IMR-90 (cell line): ENCODE measurements around the gene RHOG. TPM values are rescaled to one million over a fixed set of nuclear protein-coding genes. Genes with fewer than 3 reads are reported as not detected.

ENCODE experiments used
- ATAC-seq: fragments of 200-7000 bp; cut with Tn5 transposase; 2 replicates; pipeline ENCODE4 v1.9.1; 2020; ENCODE audit warnings: low read depth, mild to moderate bottlenecking, moderate library complexity
- BruUV-seq: library from RNA; stranded (reverse); fragments of 400-500 nt; replicated peaks from 2 replicates; lab custom pipeline; 2021; lab: Mats Ljungman, UMichigan
- CTCF ChIA-PET: fragments of 300-600 bp; formaldehyde crosslinking; extraction: SDS; loops from one replicate; lab custom pipeline; 2021; ENCODE audit warnings: antibody characterized with exemption; lab: Yijun Ruan, JAX
- POLR2A ChIA-PET: fragments of 300-600 bp; sonication (Branson Sonifier 250); formaldehyde crosslinking; loops from one replicate; lab custom pipeline; 2022; ENCODE audit warnings: antibody characterized with exemption; ENCODE audit not compliant: unreplicated experiment; lab: Charles Lee
- DNase-seq: peaks from one replicate; pipeline ENCODE4 v3.0.0; 2013
- H2AFZ ChIP-seq: replicated peaks from 2 replicates; pipeline ENCODE3; 2013; ENCODE audit warnings: low read length, mild to moderate bottlenecking; ENCODE audit not compliant: poor library complexity
- H2AK5ac ChIP-seq: 2 replicates; pipeline ENCODE4 v1.6.1; 2013; ENCODE audit warnings: low read depth, low read length, inconsistent platforms
- H2AK9ac ChIP-seq: replicated peaks from 2 replicates; pipeline ENCODE3; 2013; ENCODE audit warnings: mild to moderate bottlenecking, low read depth, low read length, moderate library complexity; ENCODE audit not compliant: poor library complexity
- H2BK120ac ChIP-seq: 2 replicates; pipeline ENCODE4 v1.6.1; 2013; ENCODE audit warnings: low read depth, low read length, inconsistent platforms
- H2BK15ac ChIP-seq: 3 replicates; pipeline ENCODE4 v1.6.1; 2013; ENCODE audit warnings: low read depth, low read length, inconsistent platforms
- H2BK20ac ChIP-seq: 2 replicates; pipeline ENCODE4 v1.6.1; 2013; ENCODE audit warnings: low read depth, mild to moderate bottlenecking, inconsistent platforms, low read length, moderate library complexity
- H2BK5ac ChIP-seq: 2 replicates; pipeline ENCODE4 v1.6.1; 2013; ENCODE audit warnings: mild to moderate bottlenecking, low read depth, low read length, inconsistent platforms; ENCODE audit not compliant: poor library complexity, severe bottlenecking
- H3K14ac ChIP-seq: replicated peaks from 2 replicates; pipeline ENCODE4 v1.6.1; 2013; ENCODE audit warnings: low read depth, low read length, inconsistent platforms
- H3K18ac ChIP-seq: 2 replicates; pipeline ENCODE4 v1.6.1; 2013; ENCODE audit warnings: low read depth, low read length, control low read depth
- H3K23ac ChIP-seq: 2 replicates; pipeline ENCODE4 v1.6.1; 2013; ENCODE audit warnings: low read depth, low read length, inconsistent platforms
- H3K27ac ChIP-seq: 2 replicates; pipeline ENCODE4 v1.5.1; 2013; ENCODE audit warnings: mild to moderate bottlenecking, control low read depth, low read length; ENCODE audit not compliant: insufficient read depth
- H3K27me3 ChIP-seq: 2 replicates; pipeline ENCODE4 v1.6.1; 2013; ENCODE audit warnings: low read length; ENCODE audit not compliant: control insufficient read depth, insufficient read depth
- H3K36me3 ChIP-seq: 2 replicates; pipeline ENCODE4 v1.6.1; 2013; ENCODE audit warnings: low read length, mixed read lengths; ENCODE audit not compliant: control insufficient read depth, insufficient read depth
- H3K4ac ChIP-seq: 2 replicates; pipeline ENCODE4 v1.6.1; 2013; ENCODE audit warnings: low read depth, low read length, inconsistent platforms
- H3K4me1 ChIP-seq: 2 replicates; pipeline ENCODE4 v1.6.1; 2013; ENCODE audit warnings: low read length, mixed read lengths; ENCODE audit not compliant: control insufficient read depth, insufficient read depth
- H3K4me2 ChIP-seq: 2 replicates; pipeline ENCODE4 v1.6.1; 2013; ENCODE audit warnings: low read depth, mild to moderate bottlenecking, control low read depth, low read length, moderate library complexity
- H3K4me3 ChIP-seq: 2 replicates; pipeline ENCODE4 v1.5.1; 2013; ENCODE audit warnings: low read depth, mild to moderate bottlenecking, control low read depth, low read length, moderate library complexity; ENCODE audit not compliant: insufficient read depth
- H3K56ac ChIP-seq: 2 replicates; pipeline ENCODE4 v1.6.1; 2013; ENCODE audit warnings: low read length, inconsistent platforms; ENCODE audit not compliant: insufficient read depth; ENCODE audit errors: extremely low read depth
- H3K79me1 ChIP-seq, 2 experiments: 2 replicates each; pipeline ENCODE4 v1.6.1; 2013; ENCODE audit warnings: low read length in 2 of 2, inconsistent platforms in 1 of 2, low read depth in 1 of 2
- H3K9ac ChIP-seq: 2 replicates; pipeline ENCODE4 v1.6.1; 2013; ENCODE audit warnings: low read depth, low read length, control low read depth
- H3K9me1 ChIP-seq: 2 replicates; pipeline ENCODE4 v1.6.1; 2013; ENCODE audit warnings: low read length, inconsistent platforms; ENCODE audit not compliant: insufficient read depth
- H3K9me3 ChIP-seq: 2 replicates; pipeline ENCODE4 v1.6.1; 2013; ENCODE audit warnings: low read length; ENCODE audit not compliant: control insufficient read depth, insufficient read depth
- H4K20me1 ChIP-seq: 2 replicates; pipeline ENCODE4 v1.6.1; 2013; ENCODE audit warnings: low read length, inconsistent platforms; ENCODE audit not compliant: insufficient read depth
- H4K5ac ChIP-seq: 2 replicates; pipeline ENCODE4 v1.6.1; 2013; ENCODE audit warnings: mild to moderate bottlenecking, low read depth, low read length, control low read depth
- H4K8ac ChIP-seq, 2 experiments: 2 replicates each; pipeline ENCODE4 v1.6.1; 2013; ENCODE audit warnings: low read depth in 2 of 2, low read length in 2 of 2, control low read depth in 1 of 2, inconsistent platforms in 1 of 2
- H4K91ac ChIP-seq: 2 replicates; pipeline ENCODE4 v1.6.1; 2013; ENCODE audit warnings: low read depth, low read length, inconsistent platforms; ENCODE audit not compliant: insufficient read depth
- BHLHE40 ChIP-seq: fragments of 150-350 bp; IDR thresholded peaks from 2 replicates; pipeline ENCODE4 v1.6.1; 2016; ENCODE audit warnings: mild to moderate bottlenecking, low read depth, low read length
- CEBPB ChIP-seq: IDR thresholded peaks from 2 replicates; pipeline ENCODE4 v1.6.1; 2012; ENCODE audit warnings: low read depth, low read length, improper control_type of control experiment
- FOS ChIP-seq: fragments of 150-350 bp; IDR thresholded peaks from 2 replicates; pipeline ENCODE4 v1.6.1; 2016; ENCODE audit warnings: low read depth, low read length
- MAFK ChIP-seq: IDR thresholded peaks from 2 replicates; pipeline ENCODE4 v1.6.1; 2012; ENCODE audit warnings: low read depth, low read length, improper control_type of control experiment
- MAZ ChIP-seq: IDR thresholded peaks from 2 replicates; pipeline ENCODE4 v1.6.1; 2012; ENCODE audit warnings: low read depth, mild to moderate bottlenecking, low read length, improper control_type of control experiment, moderate library complexity, borderline replicate concordance
- MXI1 ChIP-seq: IDR thresholded peaks from 2 replicates; pipeline ENCODE4 v1.6.1; 2012; ENCODE audit warnings: low read depth, mild to moderate bottlenecking, low read length, moderate library complexity, borderline replicate concordance
- POLR2A ChIP-seq: IDR thresholded peaks from 2 replicates; pipeline ENCODE4 v1.6.1; 2012; ENCODE audit warnings: mild to moderate bottlenecking, low read depth, low read length
- RAD21 ChIP-seq: IDR thresholded peaks from 2 replicates; pipeline ENCODE4 v1.6.1; 2012; ENCODE audit warnings: low read length, improper control_type of control experiment
- RCOR1 ChIP-seq: IDR thresholded peaks from 2 replicates; pipeline ENCODE4 v1.6.1; 2012; ENCODE audit warnings: mild to moderate bottlenecking, low read length, improper control_type of control experiment; ENCODE audit not compliant: insufficient replicate concordance
- RFX5 ChIP-seq: IDR thresholded peaks from 2 replicates; pipeline ENCODE4 v1.8.0; 2012; ENCODE audit warnings: low read depth, mild to moderate bottlenecking, low read length, moderate library complexity
- SMC3 ChIP-seq: fragments of 150-350 bp; IDR thresholded peaks from 2 replicates; pipeline ENCODE4 v1.6.1; 2016; ENCODE audit warnings: low read depth, mild to moderate bottlenecking, antibody characterized with exemption, low read length, moderate library complexity
- WGBS, 2 experiments: methylation state at CpG; one replicate each; pipeline versions ENCODE4 v1.1.5 to v1.1.7; 2013; ENCODE audit warnings: missing lambda C conversion rate in 2 of 2; ENCODE audit not compliant: insufficient read length in 1 of 2; ENCODE audit errors: extremely low coverage in 2 of 2; 5-methylcytosine and 5-hydroxymethylcytosine counted together
- dilution Hi-C: fragments of 300-500 bp; cut with HindIII; formaldehyde crosslinking; loops from one replicate; pipeline ENCODE4 v1.14.3; 2018; ENCODE audit warnings: low sequenced_read_pairs; ENCODE audit not compliant: unreplicated experiment
- in situ Hi-C: fragments of 300-500 bp; cut with MboI; formaldehyde crosslinking; loops from 3 replicates; pipeline ENCODE4 v1.14.3; 2019; ENCODE audit warnings: low sequenced_read_pairs, inconsistent platforms, mixed read lengths
- intact Hi-C: fragments of 100-400 bp; cut with micrococcal nuclease; formaldehyde crosslinking; loops from 2 replicates; pipeline ENCODE4 v1.10.0; 2022
- polyA plus RNA-seq, 3 experiments: library from polyadenylated mRNA; depleted of rRNA; stranded (reverse); fragments of >200 nt; gene quantifications; 2 replicates each; pipeline ENCODE4 v1.2.3, GENCODE V29; 2012; ENCODE audit warnings: low replicate concordance in 1 of 3
- total RNA-seq: library from RNA; depleted of rRNA; stranded (reverse); fragments of >200 nt; gene quantifications from 2 replicates; pipeline ENCODE4 v1.2.3, GENCODE V29; 2012
- TF ChIP-seq, protein P1 (sequence below): fragments of 150-350 bp; IDR thresholded peaks from 2 replicates; pipeline ENCODE4 v1.6.1; 2016; ENCODE audit warnings: low read depth, mild to moderate bottlenecking, low read length, moderate library complexity, borderline replicate concordance
- TF ChIP-seq, protein P2 (sequence below): conservative IDR thresholded peaks from 2 replicates; pipeline ENCODE4 v1.5.1; 2012; ENCODE audit warnings: mild to moderate bottlenecking, low read depth, low read length, improper control_type of control experiment
- TF ChIP-seq, protein P3 (sequence below): fragments of 150-350 bp; IDR thresholded peaks from 2 replicates; pipeline ENCODE4 v1.6.1; 2017; ENCODE audit warnings: mild to moderate bottlenecking, antibody characterized with exemption, low read length, low read depth

The RHOG gene
- total and polyA plus RNA-seq, 2 of the 4 experiments (the other 2 are of a cell fraction): 16.3 to 114 TPM

DNA sequence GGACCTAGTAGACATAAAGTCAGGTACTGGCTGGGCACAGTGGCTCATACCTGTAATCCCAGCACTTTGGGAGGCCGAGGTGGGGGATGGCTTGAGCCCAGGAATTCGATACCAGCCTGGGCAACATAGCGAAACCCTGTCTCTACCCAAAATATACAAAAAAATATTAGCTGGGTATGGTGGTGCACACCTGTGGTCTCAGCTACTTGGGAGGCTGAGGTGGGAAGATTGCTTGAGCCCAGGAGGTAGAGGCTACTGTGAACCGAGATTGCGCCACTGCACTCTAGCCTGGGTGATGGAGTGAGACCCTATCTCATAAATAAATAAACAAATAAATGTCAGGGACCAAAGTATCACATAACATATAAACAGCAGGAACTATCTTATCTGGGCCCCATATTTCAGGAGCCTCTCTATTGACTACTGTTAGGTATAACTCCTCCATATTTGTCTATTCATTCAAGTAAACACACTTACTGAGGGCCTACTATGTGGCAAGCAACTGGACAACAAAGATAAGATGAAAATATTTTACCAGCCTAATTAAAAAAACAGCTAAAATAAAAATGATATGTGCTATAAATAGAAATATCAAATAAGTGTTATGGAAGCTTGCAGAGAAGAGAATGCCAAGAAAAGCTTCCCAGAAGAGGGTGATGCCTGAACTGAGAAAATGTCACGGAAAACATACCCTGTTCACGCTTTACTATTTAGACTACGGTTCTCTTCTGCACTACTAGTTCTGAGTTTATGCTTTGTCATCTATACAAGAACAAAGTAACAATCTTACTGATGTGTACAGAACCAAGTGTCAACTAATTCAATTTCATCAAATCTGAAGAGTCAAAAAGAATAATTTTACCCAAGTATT, 45.4 kb downstream of the RHOG start:
- no peak for ATAC-seq
- in situ Hi-C loops: no loop called here
- peak overlapping the region; percentile 97 for H3K4me2 ChIP-seq
- H3K23ac ChIP-seq: peak overlapping the region; percentile 60; the same call in 1 of the 2 replicates
- intact Hi-C loops: loop anchor here (5.0 kb wide), 1 partner anchor 47 kb away; the partner anchor contains the start of gene RHOG
- no peak overlapping the region for H2BK120ac ChIP-seq
- H3K4me3 ChIP-seq: 0 out of 2 replicates have a peak overlapping the region, but pooled peaks have one; percentile 74
- no peak overlapping the region for H3K56ac ChIP-seq
- H3K4ac ChIP-seq: no peak overlapping the region
- H2AFZ ChIP-seq: no peak overlapping the region
- H3K79me1 ChIP-seq: peaks cover 4 to 23% of the 10 kb centered on the region in 2 experiments; a peak in 3 of 4 replicates
- H3K27me3 ChIP-seq: no peaks in the 10 kb centered on the region
- no peak overlapping the region for H2BK15ac ChIP-seq
- H4K20me1 ChIP-seq: peaks cover 49% of the 10 kb centered on the region
- H2BK20ac ChIP-seq: no peak overlapping the region
- H3K36me3 ChIP-seq: peaks cover 17% of the 10 kb centered on the region
- no peak overlapping the region for H3K18ac ChIP-seq
- H4K8ac ChIP-seq: no peak overlapping the region
- no peak overlapping the region for H2BK5ac ChIP-seq
- no peak overlapping the region for H3K9ac ChIP-seq
- no peaks in the 10 kb centered on the region; the same call in 1 of the 2 replicates for H3K4me1 ChIP-seq
- no peak overlapping the region for H4K91ac ChIP-seq
- dilution Hi-C loops: no loop called here
- no peak overlapping the region for H3K14ac ChIP-seq
- BruUV-seq: TSS peak; percentile 39
- TF ChIP-seq, protein P1, sequence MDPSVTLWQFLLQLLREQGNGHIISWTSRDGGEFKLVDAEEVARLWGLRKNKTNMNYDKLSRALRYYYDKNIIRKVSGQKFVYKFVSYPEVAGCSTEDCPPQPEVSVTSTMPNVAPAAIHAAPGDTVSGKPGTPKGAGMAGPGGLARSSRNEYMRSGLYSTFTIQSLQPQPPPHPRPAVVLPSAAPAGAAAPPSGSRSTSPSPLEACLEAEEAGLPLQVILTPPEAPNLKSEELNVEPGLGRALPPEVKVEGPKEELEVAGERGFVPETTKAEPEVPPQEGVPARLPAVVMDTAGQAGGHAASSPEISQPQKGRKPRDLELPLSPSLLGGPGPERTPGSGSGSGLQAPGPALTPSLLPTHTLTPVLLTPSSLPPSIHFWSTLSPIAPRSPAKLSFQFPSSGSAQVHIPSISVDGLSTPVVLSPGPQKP: no peak
- TF ChIP-seq RCOR1 (no peak), MAFK (no peak), FOS (no peak), BHLHE40 (no peak), MXI1 (no peak), RAD21 (no peak), MAZ (no peak), POLR2A (no peak; the same call in 1 of the 2 replicates), SMC3 (no peak), CEBPB (no peak), RFX5 (no peak)
- TF ChIP-seq, protein P2, sequence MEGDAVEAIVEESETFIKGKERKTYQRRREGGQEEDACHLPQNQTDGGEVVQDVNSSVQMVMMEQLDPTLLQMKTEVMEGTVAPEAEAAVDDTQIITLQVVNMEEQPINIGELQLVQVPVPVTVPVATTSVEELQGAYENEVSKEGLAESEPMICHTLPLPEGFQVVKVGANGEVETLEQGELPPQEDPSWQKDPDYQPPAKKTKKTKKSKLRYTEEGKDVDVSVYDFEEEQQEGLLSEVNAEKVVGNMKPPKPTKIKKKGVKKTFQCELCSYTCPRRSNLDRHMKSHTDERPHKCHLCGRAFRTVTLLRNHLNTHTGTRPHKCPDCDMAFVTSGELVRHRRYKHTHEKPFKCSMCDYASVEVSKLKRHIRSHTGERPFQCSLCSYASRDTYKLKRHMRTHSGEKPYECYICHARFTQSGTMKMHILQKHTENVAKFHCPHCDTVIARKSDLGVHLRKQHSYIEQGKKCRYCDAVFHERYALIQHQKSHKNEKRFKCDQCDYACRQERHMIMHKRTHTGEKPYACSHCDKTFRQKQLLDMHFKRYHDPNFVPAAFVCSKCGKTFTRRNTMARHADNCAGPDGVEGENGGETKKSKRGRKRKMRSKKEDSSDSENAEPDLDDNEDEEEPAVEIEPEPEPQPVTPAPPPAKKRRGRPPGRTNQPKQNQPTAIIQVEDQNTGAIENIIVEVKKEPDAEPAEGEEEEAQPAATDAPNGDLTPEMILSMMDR: no peak
- TF ChIP-seq, protein P3, sequence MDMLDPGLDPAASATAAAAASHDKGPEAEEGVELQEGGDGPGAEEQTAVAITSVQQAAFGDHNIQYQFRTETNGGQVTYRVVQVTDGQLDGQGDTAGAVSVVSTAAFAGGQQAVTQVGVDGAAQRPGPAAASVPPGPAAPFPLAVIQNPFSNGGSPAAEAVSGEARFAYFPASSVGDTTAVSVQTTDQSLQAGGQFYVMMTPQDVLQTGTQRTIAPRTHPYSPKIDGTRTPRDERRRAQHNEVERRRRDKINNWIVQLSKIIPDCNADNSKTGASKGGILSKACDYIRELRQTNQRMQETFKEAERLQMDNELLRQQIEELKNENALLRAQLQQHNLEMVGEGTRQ: no peak
- no CpG with 5 or more reads among the region's 8 CpGs for WGBS, 2 experiments
- no peak overlapping the region for H3K27ac ChIP-seq
- 0 out of 2 replicates have a peak, but pooled peaks cover 4% of the 10 kb centered on the region for H3K9me1 ChIP-seq
- CTCF ChIA-PET: no interaction called here
- H4K5ac ChIP-seq: no peak overlapping the region
- H2AK9ac ChIP-seq: no peak overlapping the region
- H2AK5ac ChIP-seq: no peak overlapping the region
- POLR2A ChIA-PET: no interaction called here
- no peaks in the 10 kb centered on the region for H3K9me3 ChIP-seq
- no peak for DNase-seq
